Measurements from ENCODE around the gene PRG3. TPM values are rescaled to one million over a fixed set of nuclear protein-coding genes. Genes with fewer than 3 reads are reported as not detected.

Gene PRG3
- total and polyA plus RNA-seq, 2 of the 13 experiments (the other 11 are each of a cell fraction or from before 2014, with no cell fraction given) = not detected

DNA sequence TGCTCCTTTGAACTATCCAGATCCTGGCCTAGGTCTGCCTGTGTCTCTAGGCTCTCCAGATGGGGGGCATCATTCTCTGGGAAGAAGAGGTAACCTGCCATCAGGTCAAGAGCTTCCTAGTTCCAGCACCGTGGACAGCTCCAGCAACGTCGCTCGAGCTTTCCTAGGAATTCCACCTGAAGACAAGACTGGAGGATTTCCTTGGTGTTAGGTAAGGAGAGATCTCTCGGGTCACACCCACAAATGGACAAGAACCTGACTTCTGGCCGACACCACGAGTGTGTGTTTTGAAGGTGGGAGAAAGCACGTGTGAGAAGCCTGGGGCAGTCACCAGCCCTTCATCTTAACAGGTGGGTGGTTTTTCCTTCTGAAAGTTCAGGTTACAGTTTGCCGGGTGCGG lies 1.2 kb downstream of the PRG3 start (continued):
- TF ChIP-seq, protein P1, sequence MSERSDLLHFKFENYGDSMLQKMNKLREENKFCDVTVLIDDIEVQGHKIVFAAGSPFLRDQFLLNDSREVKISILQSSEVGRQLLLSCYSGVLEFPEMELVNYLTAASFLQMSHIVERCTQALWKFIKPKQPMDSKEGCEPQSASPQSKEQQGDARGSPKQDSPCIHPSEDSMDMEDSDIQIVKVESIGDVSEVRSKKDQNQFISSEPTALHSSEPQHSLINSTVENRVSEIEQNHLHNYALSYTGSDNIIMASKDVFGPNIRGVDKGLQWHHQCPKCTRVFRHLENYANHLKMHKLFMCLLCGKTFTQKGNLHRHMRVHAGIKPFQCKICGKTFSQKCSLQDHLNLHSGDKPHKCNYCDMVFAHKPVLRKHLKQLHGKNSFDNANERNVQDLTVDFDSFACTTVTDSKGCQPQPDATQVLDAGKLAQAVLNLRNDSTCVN (CRISPR knock-in tag; IDR thresholded peaks at IDR 0.05; ENCODE audit: borderline replicate concordance) = 0 out of 2 replicates have a peak, but pooled peaks have one; percentile 60
- TF ChIP-seq ZNF34 (CRISPR knock-in tag; IDR thresholded peaks at IDR 0.05; ENCODE audit: borderline replicate concordance) (no peak), ASH2L (IDR thresholded peaks at IDR 0.05; ENCODE audit: insufficient read length, low read depth, low read length) (no peak), ZNF143 (CRISPR knock-in tag; IDR thresholded peaks at IDR 0.05) (no peak), SPEN (CRISPR knock-in tag; IDR thresholded peaks at IDR 0.05; ENCODE audit: low read depth) (no peak), ZNF333 (CRISPR knock-in tag; IDR thresholded peaks at IDR 0.05; ENCODE audit: borderline replicate concordance) (no peak), HIVEP1 (CRISPR knock-in tag; IDR thresholded peaks at IDR 0.05) (no peak), KAT2B (IDR thresholded peaks at IDR 0.05; ENCODE audit: borderline replicate concordance, low read depth, low read length) (no peak), CC2D1A (CRISPR knock-in tag; IDR thresholded peaks at IDR 0.05) (no peak), ZNF335 (CRISPR knock-in tag; IDR thresholded peaks at IDR 0.05) (no peak), ZNF230 (CRISPR knock-in tag; IDR thresholded peaks at IDR 0.05) (no peak), SKI (IDR thresholded peaks at IDR 0.05; ENCODE audit: partially characterized antibody) (no peak), KLF6 (CRISPR knock-in tag; IDR thresholded peaks at IDR 0.05) (no peak), TARDBP (CRISPR knock-in tag; IDR thresholded peaks at IDR 0.05) (no peak), EP300 (IDR thresholded peaks at IDR 0.05; ENCODE audit: low read depth in 2 of 2, low read length in 2 of 2) (no peak), EP300 (CRISPR knock-in tag; IDR thresholded peaks at IDR 0.05; ENCODE audit: borderline replicate concordance) (no peak), RFXAP (CRISPR knock-in tag; IDR thresholded peaks at IDR 0.05; ENCODE audit: borderline replicate concordance) (no peak), HNF4G (IDR thresholded peaks at IDR 0.05; ENCODE audit: borderline replicate concordance, low read depth, low read length) (no peak), HNF4G (CRISPR knock-in tag; IDR thresholded peaks at IDR 0.05; ENCODE audit: borderline replicate concordance, low read depth) (no peak), PHF21A (CRISPR knock-in tag; IDR thresholded peaks at IDR 0.05) (no peak)
- TF ChIP-seq, protein P2, sequence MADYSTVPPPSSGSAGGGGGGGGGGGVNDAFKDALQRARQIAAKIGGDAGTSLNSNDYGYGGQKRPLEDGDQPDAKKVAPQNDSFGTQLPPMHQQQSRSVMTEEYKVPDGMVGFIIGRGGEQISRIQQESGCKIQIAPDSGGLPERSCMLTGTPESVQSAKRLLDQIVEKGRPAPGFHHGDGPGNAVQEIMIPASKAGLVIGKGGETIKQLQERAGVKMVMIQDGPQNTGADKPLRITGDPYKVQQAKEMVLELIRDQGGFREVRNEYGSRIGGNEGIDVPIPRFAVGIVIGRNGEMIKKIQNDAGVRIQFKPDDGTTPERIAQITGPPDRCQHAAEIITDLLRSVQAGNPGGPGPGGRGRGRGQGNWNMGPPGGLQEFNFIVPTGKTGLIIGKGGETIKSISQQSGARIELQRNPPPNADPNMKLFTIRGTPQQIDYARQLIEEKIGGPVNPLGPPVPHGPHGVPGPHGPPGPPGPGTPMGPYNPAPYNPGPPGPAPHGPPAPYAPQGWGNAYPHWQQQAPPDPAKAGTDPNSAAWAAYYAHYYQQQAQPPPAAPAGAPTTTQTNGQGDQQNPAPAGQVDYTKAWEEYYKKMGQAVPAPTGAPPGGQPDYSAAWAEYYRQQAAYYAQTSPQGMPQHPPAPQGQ (CRISPR knock-in tag; IDR thresholded peaks at IDR 0.05; ENCODE audit: borderline replicate concordance) = no peak
- TF ChIP-seq, protein P3, sequence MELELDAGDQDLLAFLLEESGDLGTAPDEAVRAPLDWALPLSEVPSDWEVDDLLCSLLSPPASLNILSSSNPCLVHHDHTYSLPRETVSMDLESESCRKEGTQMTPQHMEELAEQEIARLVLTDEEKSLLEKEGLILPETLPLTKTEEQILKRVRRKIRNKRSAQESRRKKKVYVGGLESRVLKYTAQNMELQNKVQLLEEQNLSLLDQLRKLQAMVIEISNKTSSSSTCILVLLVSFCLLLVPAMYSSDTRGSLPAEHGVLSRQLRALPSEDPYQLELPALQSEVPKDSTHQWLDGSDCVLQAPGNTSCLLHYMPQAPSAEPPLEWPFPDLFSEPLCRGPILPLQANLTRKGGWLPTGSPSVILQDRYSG (CRISPR knock-in tag; IDR thresholded peaks at IDR 0.05) = no peak
- TF ChIP-seq, protein P4, sequence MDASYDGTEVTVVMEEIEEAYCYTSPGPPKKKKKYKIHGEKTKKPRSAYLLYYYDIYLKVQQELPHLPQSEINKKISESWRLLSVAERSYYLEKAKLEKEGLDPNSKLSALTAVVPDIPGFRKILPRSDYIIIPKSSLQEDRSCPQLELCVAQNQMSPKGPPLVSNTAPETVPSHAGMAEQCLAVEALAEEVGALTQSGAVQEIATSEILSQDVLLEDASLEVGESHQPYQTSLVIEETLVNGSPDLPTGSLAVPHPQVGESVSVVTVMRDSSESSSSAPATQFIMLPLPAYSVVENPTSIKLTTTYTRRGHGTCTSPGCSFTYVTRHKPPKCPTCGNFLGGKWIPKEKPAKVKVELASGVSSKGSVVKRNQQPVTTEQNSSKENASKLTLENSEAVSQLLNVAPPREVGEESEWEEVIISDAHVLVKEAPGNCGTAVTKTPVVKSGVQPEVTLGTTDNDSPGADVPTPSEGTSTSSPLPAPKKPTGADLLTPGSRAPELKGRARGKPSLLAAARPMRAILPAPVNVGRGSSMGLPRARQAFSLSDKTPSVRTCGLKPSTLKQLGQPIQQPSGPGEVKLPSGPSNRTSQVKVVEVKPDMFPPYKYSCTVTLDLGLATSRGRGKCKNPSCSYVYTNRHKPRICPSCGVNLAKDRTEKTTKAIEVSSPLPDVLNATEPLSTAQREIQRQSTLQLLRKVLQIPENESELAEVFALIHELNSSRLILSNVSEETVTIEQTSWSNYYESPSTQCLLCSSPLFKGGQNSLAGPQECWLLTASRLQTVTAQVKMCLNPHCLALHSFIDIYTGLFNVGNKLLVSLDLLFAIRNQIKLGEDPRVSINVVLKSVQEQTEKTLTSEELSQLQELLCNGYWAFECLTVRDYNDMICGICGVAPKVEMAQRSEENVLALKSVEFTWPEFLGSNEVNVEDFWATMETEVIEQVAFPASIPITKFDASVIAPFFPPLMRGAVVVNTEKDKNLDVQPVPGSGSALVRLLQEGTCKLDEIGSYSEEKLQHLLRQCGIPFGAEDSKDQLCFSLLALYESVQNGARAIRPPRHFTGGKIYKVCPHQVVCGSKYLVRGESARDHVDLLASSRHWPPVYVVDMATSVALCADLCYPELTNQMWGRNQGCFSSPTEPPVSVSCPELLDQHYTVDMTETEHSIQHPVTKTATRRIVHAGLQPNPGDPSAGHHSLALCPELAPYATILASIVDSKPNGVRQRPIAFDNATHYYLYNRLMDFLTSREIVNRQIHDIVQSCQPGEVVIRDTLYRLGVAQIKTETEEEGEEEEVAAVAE (CRISPR knock-in tag; IDR thresholded peaks at IDR 0.05; ENCODE audit: borderline replicate concordance) = 0 out of 2 replicates have a peak, but pooled peaks have one; percentile 41

All from HepG2 (cell line).